HepG2 (cell line): ENCODE data around the gene C2orf76.

Source experiments
- ELF1 ChIP-seq: sonication (generic); formaldehyde crosslinking; IDR thresholded peaks from 2 replicates; pipeline ENCODE4 v1.4.0; 2020; ENCODE audit warnings: missing genetic modification reagents
- FOXM1 ChIP-seq: sonication (generic); formaldehyde crosslinking; IDR thresholded peaks from 2 replicates; pipeline ENCODE4 v1.5.0; 2020; ENCODE audit warnings: missing genetic modification reagents
- JUND ChIP-seq: sonication (generic); formaldehyde crosslinking; IDR thresholded peaks from 2 replicates; pipeline ENCODE4 v1.8.0; 2022; ENCODE audit warnings: mild to moderate bottlenecking, missing genetic modification reagents
- PCBP1 ChIP-seq: fragments of 200-400 bp; formaldehyde crosslinking; IDR thresholded peaks from 2 replicates; pipeline ENCODE4 v1.6.1; 2017; ENCODE audit warnings: mild to moderate bottlenecking, low read depth, low read length, borderline replicate concordance
- RNF2 ChIP-seq: fragments of 450-650 bp; conservative IDR thresholded peaks from 2 replicates; pipeline ENCODE4 v1.6.1; 2016; ENCODE audit warnings: low read depth
- U2AF1 ChIP-seq: fragments of 200-400 bp; formaldehyde crosslinking; optimal IDR thresholded peaks from 2 replicates; pipeline ENCODE3; 2017; ENCODE audit warnings: mild to moderate bottlenecking, low read depth, low read length
- ZHX1 ChIP-seq: sonication (generic); formaldehyde crosslinking; IDR thresholded peaks from 2 replicates; pipeline ENCODE4 v1.8.1; 2022; ENCODE audit warnings: low read depth, mild to moderate bottlenecking, missing genetic modification reagents
- TF ChIP-seq, protein P1 (sequence below): sonication (generic); formaldehyde crosslinking; IDR thresholded peaks from 2 replicates; pipeline ENCODE4 v1.4.0; 2020; ENCODE audit warnings: missing genetic modification reagents

DNA sequence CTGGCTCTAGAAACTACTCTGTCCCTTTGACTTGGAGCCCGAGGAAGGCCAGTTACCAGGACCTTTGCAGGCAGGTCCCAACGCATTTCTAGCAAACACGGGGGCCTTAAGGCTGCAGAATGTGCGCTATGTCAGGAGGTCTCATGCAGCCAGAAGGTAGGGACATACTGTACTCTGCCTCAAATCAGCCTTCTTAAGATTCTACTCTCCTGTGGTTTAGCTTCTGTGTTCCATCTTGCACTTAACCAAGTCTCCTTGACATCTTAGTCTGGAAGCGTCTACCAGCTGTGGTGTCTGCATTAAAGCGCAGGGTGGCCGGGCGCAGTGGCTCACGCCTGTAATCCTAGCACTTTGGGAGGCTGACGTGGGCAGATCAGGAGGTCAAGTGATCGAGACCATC, 77.5 kb downstream of the C2orf76 start:
- no peak for TF ChIP-seq PCBP1
- no peak for TF ChIP-seq U2AF1
- TF ChIP-seq ELF1: no peak
- no peak for TF ChIP-seq FOXM1 (CRISPR knock-in tag)
- no peak for TF ChIP-seq ZHX1 (CRISPR knock-in tag)
- TF ChIP-seq, protein P1, sequence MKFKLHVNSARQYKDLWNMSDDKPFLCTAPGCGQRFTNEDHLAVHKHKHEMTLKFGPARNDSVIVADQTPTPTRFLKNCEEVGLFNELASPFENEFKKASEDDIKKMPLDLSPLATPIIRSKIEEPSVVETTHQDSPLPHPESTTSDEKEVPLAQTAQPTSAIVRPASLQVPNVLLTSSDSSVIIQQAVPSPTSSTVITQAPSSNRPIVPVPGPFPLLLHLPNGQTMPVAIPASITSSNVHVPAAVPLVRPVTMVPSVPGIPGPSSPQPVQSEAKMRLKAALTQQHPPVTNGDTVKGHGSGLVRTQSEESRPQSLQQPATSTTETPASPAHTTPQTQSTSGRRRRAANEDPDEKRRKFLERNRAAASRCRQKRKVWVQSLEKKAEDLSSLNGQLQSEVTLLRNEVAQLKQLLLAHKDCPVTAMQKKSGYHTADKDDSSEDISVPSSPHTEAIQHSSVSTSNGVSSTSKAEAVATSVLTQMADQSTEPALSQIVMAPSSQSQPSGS (CRISPR knock-in tag): no peak
- no peak for TF ChIP-seq JUND (CRISPR knock-in tag)
- no peak for TF ChIP-seq RNF2
